Adrenal gland (tissue), 19 donors: ENCODE measurements around the gene GTF2B. TPM values are rescaled to one million over a fixed set of nuclear protein-coding genes. Genes with fewer than 3 reads are reported as not detected.
"Not testable (repeated sequence)": the region's sequence is repeated elsewhere in the genome, so short reads cannot be mapped to it uniquely, and the experiment has no call there.

Source experiments
- DNase-seq, 7 donors: peaks; one replicate each; pipeline ENCODE4 v3.0.0-alpha.2; 2019 to 2020
- H3K27ac ChIP-seq, 5 donors: fragments of 200-600 bp; sonication (generic) in 4 of 5; 1 replicate in 3 of 5; 2 replicates in 2 of 5; pipeline versions ENCODE4 v1.5.1 to v1.8.0; 2016 to 2020; ENCODE audit warnings: mild to moderate bottlenecking in 1 of 5
- H3K27me3 ChIP-seq: fragments of 200-600 bp; 2 replicates; pipeline ENCODE4 v1.8.0; 2021
- H3K36me3 ChIP-seq, 2 donors: fragments of 200-600 bp; replicated peaks in 1 of 2; 1 replicate in 1 of 2; 2 replicates in 1 of 2; pipeline versions ENCODE4 v1.5.1 to v1.8.0; 2018 to 2022
- H3K4me1 ChIP-seq, 2 donors: fragments of 200-600 bp; replicated peaks in 1 of 2; 1 replicate in 1 of 2; 2 replicates in 1 of 2; pipeline versions ENCODE4 v1.5.1 to v1.8.0; 2018 to 2021
- H3K4me3 ChIP-seq, 4 donors: fragments of 200-600 bp; sonication (generic) in 3 of 4; one replicate each; pipeline ENCODE4 v1.5.1; 2016 to 2018
- H3K9me3 ChIP-seq, 3 donors: fragments of 200-600 bp; sonication (generic) in 1 of 3; replicated peaks in 1 of 3; 1 replicate in 2 of 3; 2 replicates in 1 of 3; pipeline versions ENCODE4 v1.5.1 to v1.8.0; 2016 to 2021
- POLR2A ChIP-seq, 2 donors: fragments of 450-650 bp; IDR thresholded peaks; one replicate each; pipeline ENCODE4 v1.6.1; 2017; ENCODE audit warnings: antibody characterized with exemption in 2 of 2, mild to moderate bottlenecking in 2 of 2, moderate library complexity in 1 of 2
- WGBS, 4 donors: extraction: QIAGEN DNeasy Blood & Tissue Kit in 2 of 4; methylation state at CpG; one replicate each; pipeline versions ENCODE4 v1.1.5 to v1.1.7; 2013 to 2017; 5-methylcytosine and 5-hydroxymethylcytosine counted together
- intact Hi-C, 2 donors: fragments of 100-400 bp; cut with DNase I; formaldehyde crosslinking; loops; one replicate each; pipeline versions ENCODE4 v1.14.1 to v1.15.0; 2022 to 2023
- long read RNA-seq, 10 donors: library from polyadenylated mRNA in 3 of 10; unstranded in 2 of 10; stranded (forward) in 1 of 10; transcript quantifications; one replicate each; pipeline ENCODE4 v2.0.0 and lab custom pipeline, GENCODE V29; 2021 to 2026
- polyA plus RNA-seq, 3 donors: library from polyadenylated mRNA; stranded (reverse); fragments of 200-250 nt in 2 of 3; fragments of 350-450 nt in 1 of 3; fragmentation: Illumina TruSeq in 1 of 3; extraction: RNeasy Lipid Tissue Mini Kit (QIAGEN cat#74804) in 1 of 3; gene quantifications; one replicate each; pipeline ENCODE4 v1.2.3, GENCODE V29; 2013 to 2014
- total RNA-seq, 9 donors: library from RNA; depleted of rRNA in 4 of 9; stranded (reverse); fragments of >200 nt in 4 of 9; fragments of 120-200 nt in 1 of 9; fragmentation: NEBNext Ultra II Directional in 1 of 9; extraction: Animal tissue kit (Norgen Biotek cat#: 25700) in 1 of 9; gene quantifications; one replicate each; pipeline versions ENCODE4 v1.1.0 to v1.2.4, GENCODE V29; 2013 to 2023
- TF ChIP-seq, protein P1 (sequence below), 6 experiments: fragments of 450-650 bp in 4 of 6; fragments of 200-600 bp in 2 of 6; sonication (generic) in 1 of 6; IDR thresholded peaks; 1 replicate in 5 of 6; 2 replicates in 1 of 6; pipeline versions ENCODE4 v1.5.1 to v1.8.0; 2016 to 2021; ENCODE audit warnings: antibody characterized with exemption in 6 of 6, mild to moderate bottlenecking in 2 of 6, moderate library complexity in 1 of 6
- donor health status: healthy with polysubstance abuse.
- donor health status: Bipolar disorder and iron deficiency.
- donor health status: DM: yes; HTN: yes; CAD: no.
- donor health status: DM: no; HTN: no; CAD: no.
- donor health status: DM: no; HTN: no; CAD: no.
- donor health status: DM: yes; HTN: yes; CAD: no.

GTF2B gene, protein sequence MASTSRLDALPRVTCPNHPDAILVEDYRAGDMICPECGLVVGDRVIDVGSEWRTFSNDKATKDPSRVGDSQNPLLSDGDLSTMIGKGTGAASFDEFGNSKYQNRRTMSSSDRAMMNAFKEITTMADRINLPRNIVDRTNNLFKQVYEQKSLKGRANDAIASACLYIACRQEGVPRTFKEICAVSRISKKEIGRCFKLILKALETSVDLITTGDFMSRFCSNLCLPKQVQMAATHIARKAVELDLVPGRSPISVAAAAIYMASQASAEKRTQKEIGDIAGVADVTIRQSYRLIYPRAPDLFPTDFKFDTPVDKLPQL
- total RNA-seq (10 to 100 TPM; 23.1 to 70.2 (median 28.1) TPM), polyA plus RNA-seq (10 to 100 TPM; 15.1 to 55.6 (median 25.8) TPM)
- long read RNA-seq, donor 1, transcript GTF2B-201 (7 exons, 1,351 nt): major isoform, 23 of 67 reads
- long read RNA-seq, donor 1, partial matches to known transcripts: 44 of 67 reads
- long read RNA-seq, donor 1, other reads (novel, unspliced or antisense): 0 of 67 reads
- long read RNA-seq, donor 2, transcript GTF2B-201 (7 exons, 1,351 nt): major isoform, 16 of 22 reads
- long read RNA-seq, donor 2, partial matches to known transcripts: 5 of 22 reads
- long read RNA-seq, donor 2, other reads (novel, unspliced or antisense): 0 of 22 reads
- long read RNA-seq, donor 3, transcript GTF2B-201 (7 exons, 1,351 nt): major isoform, 28 of 28 reads
- long read RNA-seq, donor 3, partial matches to known transcripts: 0 of 28 reads
- long read RNA-seq, donor 3, other reads (novel, unspliced or antisense): 0 of 28 reads
- long read RNA-seq, donor 4, transcript GTF2B-201 (7 exons, 1,351 nt): major isoform, 66 of 69 reads
- long read RNA-seq, donor 4, partial matches to known transcripts: 1 of 69 reads
- long read RNA-seq, donor 4, other reads (novel, unspliced or antisense): 2 of 69 reads
- long read RNA-seq, donor 5, transcript GTF2B-201 (7 exons, 1,351 nt): major isoform, 41 of 45 reads
- long read RNA-seq, donor 5, partial matches to known transcripts: 1 of 45 reads
- long read RNA-seq, donor 5, other reads (novel, unspliced or antisense): 3 of 45 reads
- long read RNA-seq, donor 6, transcript GTF2B-201 (7 exons, 1,351 nt): major isoform, 42 of 43 reads
- long read RNA-seq, donor 6, partial matches to known transcripts: 0 of 43 reads
- long read RNA-seq, donor 6, other reads (novel, unspliced or antisense): 1 of 43 reads
- long read RNA-seq, donor 7, transcript GTF2B-201 (7 exons, 1,351 nt): major isoform, 5 of 5 reads
- long read RNA-seq, donor 7, partial matches to known transcripts: 0 of 5 reads
- long read RNA-seq, donor 7, other reads (novel, unspliced or antisense): 0 of 5 reads
- long read RNA-seq, donor 8, transcript GTF2B-201 (7 exons, 1,351 nt): major isoform, 22 of 53 reads
- long read RNA-seq, donor 8, partial matches to known transcripts: 31 of 53 reads
- long read RNA-seq, donor 8, other reads (novel, unspliced or antisense): 0 of 53 reads
- long read RNA-seq, donor 9, transcript GTF2B-201 (7 exons, 1,351 nt): major isoform, 30 of 36 reads
- long read RNA-seq, donor 9, partial matches to known transcripts: 6 of 36 reads
- long read RNA-seq, donor 9, other reads (novel, unspliced or antisense): 0 of 36 reads
- long read RNA-seq, donor 10, transcript GTF2B-201 (7 exons, 1,351 nt): major isoform, 8 of 19 reads
- long read RNA-seq, donor 10, partial matches to known transcripts: 11 of 19 reads
- long read RNA-seq, donor 10, other reads (novel, unspliced or antisense): 0 of 19 reads

- 0 to 1% (median 0%) methylated on average over 26 to 47 of the region's 47 CpGs for WGBS, 4 donors
- H3K27me3 ChIP-seq: no peaks in the 10 kb centered on the region
- peak within 1 kb of the TSS; percentile 82 to 100 (median 92) for H3K4me3 ChIP-seq
- peaks cover 0 to 8% of the 10 kb centered on the region in 2 donors for H3K36me3 ChIP-seq
- H3K4me1 ChIP-seq: peaks cover 11 to 20% of the 10 kb centered on the region in 2 donors
- intact Hi-C loops: no loop called here
- no peaks in the 10 kb centered on the region for H3K9me3 ChIP-seq
- TF ChIP-seq, protein P1, sequence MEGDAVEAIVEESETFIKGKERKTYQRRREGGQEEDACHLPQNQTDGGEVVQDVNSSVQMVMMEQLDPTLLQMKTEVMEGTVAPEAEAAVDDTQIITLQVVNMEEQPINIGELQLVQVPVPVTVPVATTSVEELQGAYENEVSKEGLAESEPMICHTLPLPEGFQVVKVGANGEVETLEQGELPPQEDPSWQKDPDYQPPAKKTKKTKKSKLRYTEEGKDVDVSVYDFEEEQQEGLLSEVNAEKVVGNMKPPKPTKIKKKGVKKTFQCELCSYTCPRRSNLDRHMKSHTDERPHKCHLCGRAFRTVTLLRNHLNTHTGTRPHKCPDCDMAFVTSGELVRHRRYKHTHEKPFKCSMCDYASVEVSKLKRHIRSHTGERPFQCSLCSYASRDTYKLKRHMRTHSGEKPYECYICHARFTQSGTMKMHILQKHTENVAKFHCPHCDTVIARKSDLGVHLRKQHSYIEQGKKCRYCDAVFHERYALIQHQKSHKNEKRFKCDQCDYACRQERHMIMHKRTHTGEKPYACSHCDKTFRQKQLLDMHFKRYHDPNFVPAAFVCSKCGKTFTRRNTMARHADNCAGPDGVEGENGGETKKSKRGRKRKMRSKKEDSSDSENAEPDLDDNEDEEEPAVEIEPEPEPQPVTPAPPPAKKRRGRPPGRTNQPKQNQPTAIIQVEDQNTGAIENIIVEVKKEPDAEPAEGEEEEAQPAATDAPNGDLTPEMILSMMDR (IDR thresholded peaks at IDR 0.05): no peak
- TF ChIP-seq POLR2A (IDR thresholded peaks at IDR 0.05): peak; percentile 94 to 95
- peak within 1 kb of the TSS; percentile 93 to 96 (median 94) for H3K27ac ChIP-seq
- peak; percentile 93 to 98 (median 94) for DNase-seq
Observed at GRCh38 chr1:88891318-88891950, at the start of gene GTF2B. Gene GTF2B (minus strand): TSS chr1:88891567. CDS start chr1:88891499, 68 bp downstream.

GRCh38 chr1:88938528-88938927 lies 47.2 kb upstream of the GTF2B start:
- WGBS, 4 donors: 95 to 100% (median 98%) methylated on average over 1 of the region's 1 CpG

DNA sequence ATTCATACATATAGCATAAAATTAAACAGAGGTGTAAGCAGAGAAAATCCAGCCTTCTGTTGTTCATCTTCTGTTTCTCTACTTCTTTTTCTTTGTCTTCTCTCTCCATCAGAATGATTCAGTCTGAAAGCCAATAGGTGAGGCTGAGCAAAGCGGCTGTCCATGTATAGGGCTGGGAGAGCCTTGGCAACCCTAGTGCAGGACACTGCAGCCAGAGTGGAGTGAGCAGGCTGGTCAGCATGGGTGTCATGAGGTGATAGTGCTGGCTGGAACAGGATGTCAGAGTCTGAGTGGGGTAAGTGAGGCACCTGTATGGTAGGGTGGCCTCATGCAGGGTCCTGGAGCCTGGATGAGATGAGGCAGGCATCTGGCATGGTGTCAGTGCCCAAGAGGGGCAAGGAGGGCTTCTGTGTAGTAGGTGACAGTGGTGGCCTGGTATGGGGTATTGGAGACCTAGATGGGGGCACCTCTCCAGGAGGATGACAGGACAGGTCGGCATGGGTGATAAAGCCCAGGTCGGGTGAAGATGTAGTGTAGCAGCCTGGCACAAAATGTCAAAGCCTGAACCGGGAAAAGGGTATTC lies 45.5 kb upstream of the GTF2B start:
- TF ChIP-seq, protein P1 (IDR thresholded peaks at IDR 0.05): no peak
- no peak for TF ChIP-seq POLR2A (IDR thresholded peaks at IDR 0.05)
- 87 to 97% (median 92%) methylated on average over 3 to 4 of the region's 4 CpGs for WGBS, 4 donors

More at GRCh38 chr1:88938528-88938927, 47.2 kb upstream of the GTF2B start:
- H3K9me3 ChIP-seq, H3K27ac ChIP-seq, H3K4me1 ChIP-seq, H3K4me3 ChIP-seq, DNase-seq, intact Hi-C loops, H3K27me3 ChIP-seq: not testable (repeated sequence)
- H3K36me3 ChIP-seq: peaks cover 0 to 58% of the 10 kb centered on the region in 2 donors

More for the DNA sequence above, 45.5 kb upstream of the GTF2B start:
- Histone ChIP-seq H3K27ac (no peak overlapping the region), H3K4me1 (no peaks in the 10 kb centered on the region), H3K36me3 (peaks cover 0 to 45% of the 10 kb centered on the region in 2 donors), H3K27me3 (no peaks in the 10 kb centered on the region), H3K4me3 (no peak overlapping the region), H3K9me3 (no peaks in the 10 kb centered on the region)
- intact Hi-C loops: no loop called here
- no peak for DNase-seq
